OCI-LY7 (cell line): ENCODE results near the gene MAP7D1.

Source experiments
- EZH2phosphoT487 ChIP-seq: fragments of 200-600 bp; sonication (generic); IDR thresholded peaks from 2 replicates; pipeline ENCODE4 v1.6.1; 2018; ENCODE audit warnings: low read depth, borderline replicate concordance, mild to moderate bottlenecking, mixed run types, antibody characterized with exemption, low read length, moderate library complexity, mixed read lengths
- TF ChIP-seq, protein P1 (sequence below): fragments of 200-600 bp; sonication (generic); conservative IDR thresholded peaks from 2 replicates; pipeline ENCODE4 v1.5.1; 2014; ENCODE audit warnings: mild to moderate bottlenecking, antibody characterized with exemption, low read length, moderate library complexity, mixed read lengths

DNA sequence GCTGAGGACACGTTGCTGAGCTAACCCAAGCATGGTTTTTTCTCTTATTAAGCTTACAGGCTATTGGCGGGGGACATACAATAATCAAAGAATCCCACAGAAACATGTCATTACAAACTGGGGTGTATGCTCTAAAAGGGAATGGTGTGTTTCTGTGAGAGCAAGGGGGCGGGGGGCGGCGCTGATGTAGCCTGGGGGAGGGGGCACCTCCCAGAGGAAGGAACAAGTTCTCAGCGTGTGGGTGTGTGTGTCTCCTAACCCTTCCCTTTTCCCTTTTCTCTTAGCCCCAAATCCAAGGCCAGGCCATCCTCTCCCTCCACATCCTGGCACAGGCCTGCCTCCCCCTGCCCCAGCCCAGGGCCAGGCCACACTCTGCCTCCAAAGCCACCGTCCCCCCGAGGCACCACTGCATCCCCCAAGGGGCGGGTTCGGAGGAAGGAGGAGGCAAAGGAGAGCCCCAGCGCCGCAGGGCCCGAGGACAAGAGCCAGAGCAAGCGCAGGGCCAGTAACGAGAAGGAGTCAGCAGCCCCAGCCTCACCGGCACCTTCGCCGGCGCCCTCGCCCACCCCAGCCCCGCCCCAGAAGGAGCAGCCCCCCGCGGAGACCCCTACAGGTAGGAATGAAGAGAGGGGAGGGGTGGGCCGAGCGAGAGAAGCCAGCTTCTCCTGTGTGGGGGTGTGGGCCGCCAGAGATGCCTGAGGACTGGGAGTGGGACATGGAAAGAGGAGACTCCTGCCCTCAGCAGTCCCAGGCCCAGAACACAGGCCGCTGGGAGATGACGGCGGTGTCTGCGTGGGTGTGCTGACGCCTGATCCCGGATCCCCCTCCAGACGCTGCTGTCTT is 21.9 kb downstream of the MAP7D1 start:
- TF ChIP-seq, protein P1, sequence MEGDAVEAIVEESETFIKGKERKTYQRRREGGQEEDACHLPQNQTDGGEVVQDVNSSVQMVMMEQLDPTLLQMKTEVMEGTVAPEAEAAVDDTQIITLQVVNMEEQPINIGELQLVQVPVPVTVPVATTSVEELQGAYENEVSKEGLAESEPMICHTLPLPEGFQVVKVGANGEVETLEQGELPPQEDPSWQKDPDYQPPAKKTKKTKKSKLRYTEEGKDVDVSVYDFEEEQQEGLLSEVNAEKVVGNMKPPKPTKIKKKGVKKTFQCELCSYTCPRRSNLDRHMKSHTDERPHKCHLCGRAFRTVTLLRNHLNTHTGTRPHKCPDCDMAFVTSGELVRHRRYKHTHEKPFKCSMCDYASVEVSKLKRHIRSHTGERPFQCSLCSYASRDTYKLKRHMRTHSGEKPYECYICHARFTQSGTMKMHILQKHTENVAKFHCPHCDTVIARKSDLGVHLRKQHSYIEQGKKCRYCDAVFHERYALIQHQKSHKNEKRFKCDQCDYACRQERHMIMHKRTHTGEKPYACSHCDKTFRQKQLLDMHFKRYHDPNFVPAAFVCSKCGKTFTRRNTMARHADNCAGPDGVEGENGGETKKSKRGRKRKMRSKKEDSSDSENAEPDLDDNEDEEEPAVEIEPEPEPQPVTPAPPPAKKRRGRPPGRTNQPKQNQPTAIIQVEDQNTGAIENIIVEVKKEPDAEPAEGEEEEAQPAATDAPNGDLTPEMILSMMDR, result no peak
- TF ChIP-seq EZH2phosphoT487, result no peak
